ENCODE results near the gene CHDH.

DNA sequence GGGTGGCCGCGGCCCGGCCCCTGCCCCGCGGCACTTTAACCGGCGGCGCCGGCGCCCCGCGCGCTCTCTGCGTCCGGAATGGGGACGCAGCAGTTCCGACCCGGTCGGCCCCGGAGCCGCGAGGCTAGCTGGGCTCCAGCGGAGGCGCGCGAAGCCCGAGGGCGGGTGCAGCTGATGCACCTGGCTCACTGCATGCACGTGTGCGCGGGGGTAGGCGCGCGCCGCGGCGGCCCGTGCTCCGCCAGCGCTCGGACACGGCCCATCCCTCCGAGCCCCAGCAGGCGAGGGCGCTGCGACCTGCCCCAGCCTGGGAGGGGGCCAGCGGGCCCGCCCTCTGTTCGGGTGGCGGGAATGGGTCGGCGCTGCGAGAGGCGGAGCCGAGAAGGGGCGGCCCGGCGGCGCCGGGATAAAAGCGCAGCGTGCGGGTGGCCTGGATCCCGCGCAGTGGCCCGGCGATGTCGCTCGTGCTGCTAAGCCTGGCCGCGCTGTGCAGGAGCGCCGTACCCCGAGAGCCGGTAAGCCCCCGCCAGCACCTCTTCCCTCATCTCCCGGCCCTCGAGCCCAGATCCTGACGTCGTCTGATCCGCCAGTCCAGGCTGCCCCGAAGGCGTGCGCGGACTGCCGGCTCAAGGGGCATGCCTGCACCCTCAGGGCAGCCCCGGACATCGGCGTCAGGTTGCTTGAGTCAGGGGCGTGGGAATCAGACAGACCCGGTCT lies at the start of gene CHDH, which contains the start of gene IL17RB:
- TF ChIP-seq, protein P1, sequence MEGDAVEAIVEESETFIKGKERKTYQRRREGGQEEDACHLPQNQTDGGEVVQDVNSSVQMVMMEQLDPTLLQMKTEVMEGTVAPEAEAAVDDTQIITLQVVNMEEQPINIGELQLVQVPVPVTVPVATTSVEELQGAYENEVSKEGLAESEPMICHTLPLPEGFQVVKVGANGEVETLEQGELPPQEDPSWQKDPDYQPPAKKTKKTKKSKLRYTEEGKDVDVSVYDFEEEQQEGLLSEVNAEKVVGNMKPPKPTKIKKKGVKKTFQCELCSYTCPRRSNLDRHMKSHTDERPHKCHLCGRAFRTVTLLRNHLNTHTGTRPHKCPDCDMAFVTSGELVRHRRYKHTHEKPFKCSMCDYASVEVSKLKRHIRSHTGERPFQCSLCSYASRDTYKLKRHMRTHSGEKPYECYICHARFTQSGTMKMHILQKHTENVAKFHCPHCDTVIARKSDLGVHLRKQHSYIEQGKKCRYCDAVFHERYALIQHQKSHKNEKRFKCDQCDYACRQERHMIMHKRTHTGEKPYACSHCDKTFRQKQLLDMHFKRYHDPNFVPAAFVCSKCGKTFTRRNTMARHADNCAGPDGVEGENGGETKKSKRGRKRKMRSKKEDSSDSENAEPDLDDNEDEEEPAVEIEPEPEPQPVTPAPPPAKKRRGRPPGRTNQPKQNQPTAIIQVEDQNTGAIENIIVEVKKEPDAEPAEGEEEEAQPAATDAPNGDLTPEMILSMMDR (conservative IDR thresholded peaks at IDR 0.05; ENCODE audit: low read depth in 2 of 2), result peak in 1 of 2 experiments; percentile 23; a peak in 2 of 4 replicates
- TF ChIP-seq POLR2AphosphoS5 (IDR thresholded peaks at IDR 0.05; ENCODE audit: low read depth) (0 out of 2 replicates have a peak, but pooled peaks have one; percentile 45), EZH2 (IDR thresholded peaks at IDR 0.05; ENCODE audit: low read depth, unreplicated experiment) (no peak)
